Suppressor macrophage treated with lipopolysaccharide for 1 hour (primary cell): Measurements from ENCODE around the gene DEDD.

ENCODE experiments used
- DNase-seq, 3 donors: peaks; one replicate each; pipeline ENCODE4 v3.0.0-alpha.2; 2020 to 2022

The DEDD gene

DNA sequence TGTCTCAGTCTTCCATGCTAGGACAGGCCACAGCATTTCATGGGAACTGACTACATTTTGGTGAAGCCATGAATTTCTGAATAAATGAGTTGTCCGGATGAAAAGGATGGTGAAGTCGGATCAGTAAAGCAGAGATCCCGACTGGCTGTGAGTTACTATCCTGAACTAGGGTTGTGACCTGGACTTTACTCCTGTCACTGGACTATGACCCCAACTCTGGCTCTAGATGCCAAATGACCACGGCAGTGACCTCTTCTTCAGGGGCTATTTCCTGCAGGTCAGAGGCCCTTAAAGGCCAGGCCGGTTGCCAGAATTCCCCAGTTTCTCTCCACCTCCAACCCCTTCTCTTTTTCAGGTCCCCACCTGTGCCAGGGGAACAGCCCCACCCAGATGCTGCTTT, 41.4 kb downstream of the DEDD start:
- DNase-seq, result no peak

DNA sequence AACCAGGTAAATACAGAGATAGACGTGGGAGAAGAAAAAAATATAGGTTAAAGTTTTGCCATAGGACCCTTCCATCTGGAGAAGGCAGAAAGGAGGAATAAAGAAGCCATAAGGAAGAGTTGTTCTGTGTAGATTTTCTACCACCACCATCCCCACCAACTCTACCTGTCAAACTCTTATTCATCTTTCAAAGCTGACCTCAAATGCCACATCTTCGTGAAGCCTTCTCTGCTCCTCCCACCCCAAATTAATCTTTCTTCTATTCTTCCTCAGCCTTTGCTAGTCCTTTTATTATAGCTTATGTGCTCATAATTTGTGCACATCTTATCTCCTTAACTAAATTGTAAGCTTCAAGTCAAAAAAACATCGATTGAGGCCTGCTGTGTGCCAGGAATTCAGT, 41.9 kb downstream of the DEDD start:
- no peak for DNase-seq

DNA sequence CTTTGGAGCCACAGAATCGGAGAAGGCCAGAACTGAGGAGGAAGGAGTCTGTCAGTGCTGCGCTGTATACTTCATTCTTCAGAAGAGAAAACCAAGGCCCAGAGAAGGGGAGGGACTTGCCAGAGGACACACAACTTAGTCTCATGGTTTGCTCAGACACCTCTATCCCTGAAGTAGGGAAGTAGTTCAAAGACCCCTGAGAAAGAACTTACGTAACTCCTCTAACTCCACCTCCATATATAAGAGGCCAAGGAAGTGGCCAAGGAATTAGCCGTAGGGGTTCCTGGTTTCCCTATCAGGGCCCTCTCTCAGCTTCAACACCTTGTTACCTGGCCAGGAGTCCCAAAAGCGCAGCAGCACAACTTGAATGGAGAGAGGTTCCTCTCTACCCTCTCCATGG, 42.5 kb downstream of the DEDD start:
- DNase-seq, result no peak

DNA sequence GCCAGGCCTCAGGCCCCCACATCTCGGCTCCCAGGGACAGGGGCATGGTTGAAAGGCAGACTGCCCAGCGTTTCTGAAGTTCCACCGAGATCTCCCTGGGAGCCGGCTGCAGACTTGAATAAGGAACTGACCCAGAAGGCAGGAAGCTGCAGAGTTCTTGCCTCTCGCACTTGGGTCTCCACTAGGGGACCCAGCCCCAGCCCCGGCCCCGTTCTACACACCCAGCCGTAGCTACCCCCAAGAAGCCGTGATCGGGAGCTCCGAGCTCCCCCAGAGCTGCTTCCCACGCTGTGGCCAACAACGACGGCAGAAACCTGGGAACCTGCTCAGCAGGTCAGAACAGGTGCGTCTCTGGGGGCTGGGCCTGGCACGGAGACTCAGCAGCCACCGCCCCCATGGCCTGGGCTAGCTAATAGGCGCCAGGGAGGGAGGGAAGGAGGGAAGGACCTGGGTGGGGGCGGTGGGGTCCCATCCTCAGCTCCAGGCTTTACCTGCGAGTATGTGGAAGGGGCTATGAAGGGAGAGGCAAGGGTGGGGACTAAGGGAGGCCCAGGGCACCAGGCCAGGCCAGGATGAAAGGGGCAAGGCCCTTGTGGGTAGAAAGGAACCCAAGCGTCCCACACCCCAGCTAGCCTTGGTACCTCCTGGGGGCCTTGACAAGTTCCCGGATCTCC, 43.1 kb downstream of the DEDD start, which contains the start of gene NECTIN4:
NECTIN4 (minus strand) TSS at position 308 of the 674 bp plus-strand sequence; CDS start at position 46, 262 bp downstream.
- peak; percentile 61 to 66 (median 62) for DNase-seq

DNA sequence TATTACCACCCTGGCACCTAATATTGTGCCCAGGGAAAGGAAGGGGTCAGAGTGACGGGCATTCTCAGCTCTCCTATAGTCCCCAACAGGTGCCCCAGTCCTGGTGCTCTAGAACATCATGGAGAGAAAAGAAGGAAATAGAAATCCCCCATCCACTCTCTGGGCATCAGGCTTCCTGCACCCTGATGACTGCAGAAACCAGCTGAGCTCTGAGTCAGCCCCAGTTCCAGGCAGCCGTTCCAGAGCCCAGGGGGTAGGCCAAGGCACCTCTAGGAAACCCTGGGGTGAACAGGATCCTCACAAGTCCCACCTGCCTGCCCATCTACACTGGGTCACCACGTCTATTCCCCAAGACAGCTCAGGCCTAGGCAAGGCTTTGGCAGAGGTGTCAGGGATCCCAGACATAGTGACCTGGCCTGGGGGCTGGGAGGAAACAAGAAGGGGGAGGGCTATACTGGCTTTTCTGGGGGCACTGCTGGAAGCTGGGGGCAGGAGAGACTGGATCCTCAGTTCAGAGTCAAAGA, 43.8 kb downstream of the DEDD start:
- DNase-seq, result peak; percentile 85 to 88 (median 87)

DNA sequence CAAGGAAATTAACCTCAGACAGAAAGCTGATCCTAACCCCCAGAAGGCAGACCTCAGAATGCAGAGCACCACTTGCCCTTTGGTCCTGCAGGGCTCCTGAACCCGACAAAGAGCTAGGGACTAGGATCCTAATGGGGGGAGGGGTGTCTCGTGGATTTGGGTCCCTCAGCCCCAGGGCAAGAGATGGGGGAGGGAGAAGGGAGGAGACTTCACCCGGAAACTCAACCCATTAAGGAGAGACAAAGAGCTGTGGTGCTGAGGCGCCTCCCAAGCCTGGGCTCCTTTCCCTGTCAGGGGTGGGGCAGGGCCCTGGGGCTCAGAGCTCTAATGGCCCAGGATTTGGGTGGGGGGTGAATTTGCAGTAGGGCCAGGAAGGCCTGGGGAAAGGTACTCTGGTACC, 46.0 kb downstream of the DEDD start:
- DNase-seq, result no peak

DNA sequence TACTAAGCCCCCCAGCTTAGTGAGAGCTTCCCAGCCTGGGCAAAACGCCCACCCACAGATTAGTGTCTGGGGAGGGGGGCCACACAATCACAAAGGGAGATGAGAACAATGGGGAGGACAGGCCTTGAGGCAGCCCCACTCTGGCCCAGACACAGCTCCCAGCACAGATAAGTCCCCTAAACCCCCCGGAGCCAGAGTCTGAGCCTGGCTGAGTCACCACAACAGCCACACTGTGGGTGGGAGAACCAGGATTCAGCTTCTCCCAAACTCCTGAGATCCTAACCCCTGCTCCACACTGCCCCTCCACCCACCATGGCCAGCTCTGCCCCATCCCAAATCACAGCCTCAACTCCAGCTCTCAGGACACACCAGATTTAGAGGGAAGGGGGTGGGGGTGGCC, 47.3 kb downstream of the DEDD start:
- DNase-seq, result peak in 1 of 3 donors; percentile 34

DNA sequence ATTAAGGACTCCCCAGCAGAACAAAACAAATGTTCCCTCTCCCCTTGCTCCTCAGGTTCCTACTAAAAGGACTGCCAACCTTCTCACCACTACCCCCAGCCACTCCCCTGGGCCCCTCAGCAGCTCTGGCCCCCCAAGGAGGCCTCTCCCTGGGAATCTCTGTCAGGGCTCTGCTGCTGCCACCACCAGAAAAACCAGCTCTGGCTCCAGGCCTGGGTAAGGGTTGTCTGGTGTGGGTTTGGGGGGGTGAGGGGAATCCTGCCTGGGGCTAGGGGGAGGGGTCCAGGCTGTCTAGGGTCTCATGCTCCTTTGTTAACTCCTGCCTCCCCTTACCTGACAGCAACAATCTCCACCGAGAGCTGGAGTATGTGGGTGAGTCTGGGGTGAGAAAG, 47.9 kb downstream of the DEDD start:
- no peak for DNase-seq

DNA sequence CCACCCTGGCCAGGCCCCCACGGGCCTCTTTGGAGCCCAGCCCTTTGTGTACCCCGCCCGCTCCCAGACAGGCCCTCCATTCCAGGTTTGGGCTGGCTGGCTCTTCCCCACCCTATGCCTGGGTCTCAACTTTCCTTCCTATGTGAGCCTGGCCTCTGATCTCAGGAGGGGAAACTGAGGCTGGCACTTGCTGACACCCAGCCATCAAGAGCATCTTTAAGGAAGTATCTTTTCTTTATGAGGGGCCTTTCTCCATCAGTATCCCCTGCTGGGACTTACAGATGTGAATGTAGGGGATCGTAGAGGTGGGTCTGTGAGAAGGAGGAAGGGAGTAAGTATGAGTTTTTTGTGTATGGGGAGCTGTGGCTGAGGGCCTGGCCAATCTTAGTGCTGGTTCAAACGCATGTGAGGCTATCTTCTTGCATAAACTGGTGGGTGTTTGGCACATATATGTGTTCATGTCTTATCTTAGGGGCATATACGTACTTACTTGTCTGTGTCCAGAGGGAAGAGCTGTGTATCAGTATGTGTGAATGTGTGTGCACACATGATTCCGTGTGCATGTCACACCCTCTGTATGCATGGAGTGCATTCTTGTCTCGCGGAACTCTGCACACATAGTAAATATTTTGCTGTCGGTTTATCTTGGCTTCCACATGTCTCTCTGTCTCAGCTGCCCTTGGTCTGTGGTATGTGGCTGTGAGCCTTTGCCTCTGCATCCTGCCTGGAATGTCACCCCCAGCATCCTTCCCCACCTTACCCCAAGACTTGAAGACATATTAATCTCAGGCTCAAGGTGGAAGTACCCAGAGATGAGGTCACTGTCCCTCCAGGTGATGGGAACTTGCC, 48.5 kb downstream of the DEDD start:
- no peak for DNase-seq

DNA sequence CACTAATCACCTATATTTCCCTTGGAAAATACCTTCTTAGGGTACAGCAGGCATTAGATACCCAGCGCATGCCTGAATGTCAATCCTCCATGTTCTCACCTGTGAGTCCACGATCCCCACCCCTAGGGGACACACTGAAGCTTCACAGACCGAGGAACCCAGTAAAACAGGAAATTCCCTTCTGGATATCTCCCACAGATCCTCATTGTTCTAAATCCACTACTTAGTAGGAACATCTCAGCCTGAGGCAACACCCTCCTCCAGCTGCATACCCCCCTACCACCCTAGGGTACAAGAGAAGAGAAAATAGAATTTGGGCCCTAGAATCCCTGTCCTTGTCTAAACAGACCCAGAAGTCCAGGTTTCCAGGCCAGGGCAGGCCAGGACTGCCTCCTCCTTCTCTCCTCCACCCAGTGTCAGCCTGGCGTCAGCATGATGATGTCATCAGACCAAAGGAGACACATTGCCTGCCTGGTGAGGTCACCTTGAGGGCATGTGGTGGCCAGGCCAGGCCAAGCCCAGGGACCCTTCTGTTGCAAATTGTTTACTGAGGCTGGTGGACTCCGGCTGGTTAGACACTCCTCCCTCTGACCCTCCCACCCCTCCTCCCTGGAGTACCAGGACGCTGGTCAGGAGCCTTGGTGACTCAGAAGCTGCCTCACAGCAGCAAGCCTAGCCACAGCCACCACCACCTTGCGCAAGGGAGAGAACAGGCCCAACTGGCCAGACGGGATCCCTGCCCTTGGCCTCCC, 49.3 kb downstream of the DEDD start:
- DNase-seq, result peak; percentile 95 to 96 (median 96)

DNA sequence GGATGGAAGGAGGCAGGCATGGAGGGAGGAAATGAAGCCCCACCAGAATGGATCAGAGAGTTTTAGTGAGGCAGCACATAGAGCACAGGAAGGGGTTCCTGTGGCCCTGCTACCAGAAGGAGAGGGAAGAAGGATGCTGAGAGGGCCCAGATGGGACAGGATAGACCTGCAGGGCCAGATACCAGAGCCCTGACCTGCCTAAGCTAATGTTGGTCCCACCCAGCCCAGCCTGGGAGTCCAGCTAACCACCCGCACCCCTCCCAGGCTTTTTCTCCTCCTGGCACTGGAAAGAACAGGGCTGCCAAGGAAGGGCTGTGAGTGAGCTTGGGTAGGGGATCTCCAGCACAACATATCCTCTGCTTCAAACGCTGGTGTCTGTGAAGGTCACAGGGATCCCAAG, 50.0 kb downstream of the DEDD start:
- DNase-seq, result no peak

DNA sequence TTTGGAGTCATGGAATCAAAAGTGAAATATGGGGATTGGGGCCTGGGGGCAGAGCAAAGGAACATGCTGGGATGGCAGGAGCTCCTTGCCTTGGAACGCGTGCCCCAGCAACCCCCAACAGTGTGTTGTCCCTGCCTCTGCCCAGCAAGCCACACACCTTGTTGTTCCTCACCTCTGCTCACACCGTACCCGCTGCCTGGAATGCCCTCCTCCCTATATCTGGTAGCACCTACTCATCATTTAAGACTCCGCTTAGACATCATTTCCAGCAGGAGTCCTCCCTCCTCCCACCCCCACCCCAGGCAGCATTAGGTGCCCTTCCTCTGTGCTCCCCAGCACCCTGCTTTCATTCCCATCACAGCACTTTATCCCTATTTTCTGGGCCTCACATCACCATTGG, 50.9 kb downstream of the DEDD start:
- DNase-seq, result no peak

DNA sequence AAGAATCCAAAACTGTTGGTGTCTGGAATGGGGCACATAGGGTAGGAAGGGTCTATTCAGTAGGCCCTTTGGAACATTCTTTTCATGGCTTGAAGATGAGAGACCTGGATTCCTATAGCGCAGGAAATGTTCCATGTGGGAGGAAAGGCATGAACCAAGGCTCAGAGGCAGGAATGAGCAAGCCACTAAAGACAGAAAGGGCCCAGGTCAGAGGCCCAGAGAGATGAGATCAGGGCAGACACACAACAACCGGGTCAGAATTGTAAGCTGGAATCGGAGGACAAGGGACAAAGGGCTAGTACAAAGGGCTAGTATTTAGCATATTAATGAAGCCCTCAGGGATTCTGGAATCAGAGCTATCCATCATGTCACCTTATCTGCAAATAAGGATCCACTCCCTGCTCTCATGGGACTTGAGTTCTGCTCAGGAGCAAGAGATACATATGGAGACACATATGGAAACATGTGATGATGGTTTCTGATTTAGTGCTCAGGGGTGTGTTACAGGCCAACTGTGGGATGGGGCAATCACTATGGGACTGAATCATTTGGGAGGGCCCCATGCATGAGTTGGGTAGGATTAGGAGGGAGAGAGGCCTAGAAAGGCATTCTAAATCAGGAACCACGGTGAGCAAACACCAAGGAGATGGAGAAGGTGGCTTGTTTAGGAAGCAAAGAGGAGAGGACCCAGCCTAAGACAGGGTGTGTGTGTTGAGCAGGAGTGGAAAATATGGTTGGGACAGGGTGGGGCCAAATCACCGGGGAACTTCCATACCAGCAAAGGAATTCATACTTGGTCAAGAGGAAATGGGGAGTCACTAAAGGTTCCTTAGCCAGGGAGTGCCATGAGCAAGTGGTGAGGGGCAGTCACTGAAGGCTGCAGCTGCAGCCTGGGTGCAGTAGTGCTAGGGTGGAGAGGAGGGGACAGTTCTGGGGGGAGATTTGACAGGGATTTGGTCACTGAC, 51.7 kb downstream of the DEDD start:
- peak; percentile 40 to 57 (median 54) for DNase-seq

DNA sequence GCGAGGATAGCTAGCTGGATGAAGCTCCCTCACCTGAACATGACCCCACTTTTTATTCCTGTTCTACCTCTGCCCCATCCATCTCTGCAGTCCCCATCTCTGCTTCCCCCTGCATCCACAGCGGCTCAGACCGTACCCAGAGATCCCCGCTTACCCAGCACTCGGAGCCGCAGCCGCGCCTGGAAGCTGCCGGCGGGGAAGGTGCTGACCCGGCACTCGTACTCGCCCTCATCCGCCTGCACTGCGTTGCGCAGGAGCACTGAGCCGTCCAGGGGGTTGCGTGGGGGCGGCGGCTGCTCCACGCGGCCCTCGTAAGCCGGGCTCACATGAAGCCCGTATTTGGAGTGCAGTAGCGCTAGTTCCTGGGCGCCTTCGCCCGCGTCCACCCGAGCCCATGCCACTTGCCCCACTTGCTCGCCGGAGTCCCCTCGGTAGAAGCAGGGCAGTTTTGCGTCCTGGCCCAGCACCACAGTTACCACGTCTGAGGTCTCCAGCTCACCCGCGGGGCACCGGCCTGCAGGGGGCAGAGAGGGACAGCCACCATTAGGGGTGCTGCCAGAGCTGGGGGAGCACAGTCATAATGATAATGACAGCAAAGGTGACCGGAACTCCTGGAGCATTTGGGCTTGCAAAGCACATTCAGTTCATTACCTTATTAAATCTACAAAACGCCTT, 52.9 kb downstream of the DEDD start:
- no peak for DNase-seq

DNA sequence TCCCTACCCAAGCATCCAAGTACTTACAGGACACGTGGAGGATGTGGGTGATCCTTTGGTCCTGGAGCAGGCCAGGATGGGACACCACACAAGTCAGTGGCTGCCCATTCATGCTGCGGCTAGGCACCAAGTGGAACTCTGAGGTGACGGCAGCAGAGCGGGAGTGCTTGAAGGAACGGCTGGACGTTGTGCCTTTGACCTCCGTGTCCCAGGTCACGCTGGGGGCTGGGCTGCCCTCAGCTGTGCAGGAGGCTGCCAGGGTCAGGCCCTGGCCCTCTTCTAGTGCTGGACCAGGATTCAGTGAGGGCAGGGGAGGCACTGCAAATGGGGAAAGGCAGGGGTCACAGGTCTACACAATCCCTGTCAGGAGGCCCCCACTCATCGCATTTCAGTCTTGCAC, 55.0 kb downstream of the DEDD start:
- DNase-seq, result no peak

DNA sequence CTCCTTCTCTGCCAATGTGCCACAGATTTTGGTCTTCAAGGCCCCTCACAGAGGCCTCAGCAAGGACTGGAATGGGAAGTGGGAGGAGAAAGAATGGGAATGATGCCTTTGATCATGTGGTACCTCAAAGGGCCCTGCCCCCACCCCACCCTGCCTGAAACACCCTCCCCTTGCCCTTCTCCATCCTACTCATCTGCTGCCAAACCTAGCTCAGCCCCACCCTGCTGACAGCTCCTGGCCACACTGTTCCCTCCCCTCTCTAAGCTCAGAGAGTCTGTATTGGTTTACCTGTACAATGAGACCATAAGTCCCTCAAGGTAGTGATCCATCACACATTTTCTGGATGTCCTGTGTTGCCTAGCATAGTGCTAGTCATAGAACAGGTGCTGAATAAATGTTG, 56.1 kb downstream of the DEDD start:
- DNase-seq, result no peak

DNA sequence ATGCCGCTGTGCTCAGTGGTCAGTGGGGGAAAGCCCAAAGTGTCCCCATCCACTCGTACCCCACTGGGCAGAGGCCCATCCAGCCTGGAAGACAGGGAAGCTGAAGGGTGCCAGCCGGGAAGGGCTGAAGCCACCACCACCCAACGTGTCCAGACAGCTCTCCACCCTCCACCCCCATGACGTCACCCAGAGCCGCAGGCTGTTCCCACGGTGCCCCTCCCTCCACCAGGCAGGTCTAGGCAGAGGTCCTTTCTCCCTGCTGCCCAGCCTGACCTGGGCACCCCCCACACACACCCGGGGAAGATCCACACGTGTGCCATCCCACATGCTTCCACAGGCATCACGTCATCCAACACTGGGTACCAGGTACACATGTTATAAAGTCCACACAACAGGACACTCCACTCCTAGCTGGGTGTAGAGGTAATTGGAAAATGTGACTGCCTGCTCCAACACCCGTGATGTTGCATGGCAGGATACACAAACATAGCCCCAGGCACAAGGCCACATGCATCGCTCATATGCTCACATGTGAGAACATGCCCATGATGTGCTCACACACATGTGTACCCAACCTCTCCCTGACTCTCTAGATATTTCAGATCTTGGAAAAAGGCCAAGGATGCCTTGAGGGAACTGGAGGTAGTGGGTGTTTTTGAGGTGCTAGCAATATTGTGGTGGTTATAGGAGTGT, 57.6 kb downstream of the DEDD start:
- DNase-seq, result no peak

DNA sequence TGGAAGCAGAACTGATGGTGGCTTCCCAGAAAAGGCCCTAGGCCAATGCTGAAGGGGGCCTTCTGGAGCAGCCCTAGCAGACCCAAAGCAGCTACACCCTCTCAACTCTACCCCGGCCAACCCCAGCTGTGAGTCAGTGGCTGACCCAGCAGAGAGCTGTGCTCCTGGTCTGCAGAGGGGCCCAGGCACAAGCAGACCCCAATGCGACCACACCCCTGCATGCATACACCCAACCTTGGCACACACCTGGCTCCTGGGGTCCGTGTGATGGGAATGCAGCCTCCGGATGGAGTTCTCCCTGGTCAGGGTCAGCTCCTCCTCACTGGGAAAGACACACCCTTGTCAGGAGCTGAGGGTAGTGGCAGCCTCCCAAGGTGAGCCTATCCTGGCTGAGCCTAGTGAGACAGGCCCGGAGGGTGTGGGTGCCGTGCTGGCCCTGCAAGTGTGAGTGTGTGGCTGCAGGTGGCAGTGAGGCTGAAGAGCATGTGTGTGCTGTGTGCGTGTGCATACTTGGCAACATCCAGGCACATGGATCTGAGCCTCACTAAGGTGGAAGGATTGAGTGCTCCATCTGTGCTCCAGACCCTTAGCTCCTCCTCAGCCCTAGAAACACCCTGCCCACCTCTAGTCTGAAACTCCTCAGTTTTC, 58.9 kb downstream of the DEDD start:
- DNase-seq, result no peak

DNA sequence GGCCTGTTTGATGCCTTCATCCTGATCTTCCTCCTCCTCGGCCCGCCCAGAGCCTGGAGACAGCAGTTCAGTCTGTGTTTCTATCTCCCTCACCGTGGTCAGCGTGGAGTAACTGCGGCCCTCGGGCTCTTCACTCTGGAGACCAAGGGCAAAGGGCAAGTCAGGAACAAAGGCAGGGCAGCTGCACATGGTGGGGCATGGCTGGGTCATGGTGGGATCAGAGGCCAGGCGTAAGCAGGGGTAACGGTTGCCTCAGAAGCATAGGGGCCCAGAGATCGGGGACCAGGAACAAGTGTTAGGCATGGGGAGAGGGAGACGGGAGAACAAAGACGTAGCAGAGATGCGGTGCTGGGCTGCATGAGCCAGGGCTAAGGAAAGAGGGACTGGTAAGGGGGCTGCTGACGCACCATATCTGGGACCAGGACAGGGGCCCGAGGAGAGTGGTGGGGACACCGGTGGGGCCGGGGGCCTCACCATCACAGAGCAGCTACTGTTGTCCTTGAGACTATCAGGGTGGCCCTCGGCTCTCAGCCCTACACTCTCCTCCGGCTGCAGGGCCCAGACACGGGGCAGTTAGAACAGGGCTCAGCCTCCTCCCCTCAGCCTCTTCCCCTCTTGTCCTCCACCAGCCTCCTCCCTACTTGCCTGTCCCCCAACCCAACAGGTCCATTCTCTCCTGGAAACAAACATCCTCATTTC, 59.6 kb downstream of the DEDD start:
- no peak for DNase-seq
